ENCODE measurements around the gene OTOGL.

- TF ChIP-seq, protein P1, sequence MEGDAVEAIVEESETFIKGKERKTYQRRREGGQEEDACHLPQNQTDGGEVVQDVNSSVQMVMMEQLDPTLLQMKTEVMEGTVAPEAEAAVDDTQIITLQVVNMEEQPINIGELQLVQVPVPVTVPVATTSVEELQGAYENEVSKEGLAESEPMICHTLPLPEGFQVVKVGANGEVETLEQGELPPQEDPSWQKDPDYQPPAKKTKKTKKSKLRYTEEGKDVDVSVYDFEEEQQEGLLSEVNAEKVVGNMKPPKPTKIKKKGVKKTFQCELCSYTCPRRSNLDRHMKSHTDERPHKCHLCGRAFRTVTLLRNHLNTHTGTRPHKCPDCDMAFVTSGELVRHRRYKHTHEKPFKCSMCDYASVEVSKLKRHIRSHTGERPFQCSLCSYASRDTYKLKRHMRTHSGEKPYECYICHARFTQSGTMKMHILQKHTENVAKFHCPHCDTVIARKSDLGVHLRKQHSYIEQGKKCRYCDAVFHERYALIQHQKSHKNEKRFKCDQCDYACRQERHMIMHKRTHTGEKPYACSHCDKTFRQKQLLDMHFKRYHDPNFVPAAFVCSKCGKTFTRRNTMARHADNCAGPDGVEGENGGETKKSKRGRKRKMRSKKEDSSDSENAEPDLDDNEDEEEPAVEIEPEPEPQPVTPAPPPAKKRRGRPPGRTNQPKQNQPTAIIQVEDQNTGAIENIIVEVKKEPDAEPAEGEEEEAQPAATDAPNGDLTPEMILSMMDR (IDR thresholded peaks at IDR 0.05) = no peak
- TF ChIP-seq POLR2A (IDR thresholded peaks at IDR 0.05) = no peak
Observed at GRCh38 chr12:80317899-80318298, 218.6 kb downstream of the OTOGL start.

Measured in ovary (tissue), 3 donors.